ENCODE measurements around the gene ARMC2.

DNA sequence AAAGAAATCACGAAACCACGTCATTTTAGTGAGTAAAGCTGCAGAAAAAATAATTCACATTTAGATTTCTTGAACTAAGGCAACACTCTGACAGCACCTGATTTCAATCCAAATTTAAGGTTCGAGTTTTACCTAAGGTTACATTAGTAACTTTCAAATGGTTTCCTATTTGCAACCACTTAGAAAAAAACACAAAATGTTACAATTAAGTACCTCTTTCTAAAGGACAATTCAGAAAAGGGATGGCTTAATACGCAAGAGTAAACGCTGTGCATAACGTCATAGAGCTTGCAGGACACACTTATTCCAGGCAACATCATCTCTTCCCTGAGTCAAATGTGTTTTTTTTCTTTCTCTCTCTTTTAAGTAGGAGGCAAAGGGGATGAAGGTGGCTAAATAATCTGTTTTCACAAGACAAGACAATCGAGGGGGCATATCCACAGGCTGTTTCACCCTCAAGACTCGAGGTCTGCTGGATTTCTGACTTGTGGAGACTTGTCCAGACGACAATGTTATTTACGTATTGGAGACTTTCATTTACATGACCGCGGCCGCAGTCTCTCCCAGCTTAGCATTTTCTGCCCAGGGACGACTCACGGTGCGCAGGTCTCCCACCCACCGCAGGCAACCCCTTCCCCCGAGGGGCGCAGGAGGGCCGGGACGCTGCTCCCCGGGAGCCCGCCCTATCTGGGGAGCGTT lies 160.5 kb downstream of the ARMC2 start:
- TF ChIP-seq EZH2phosphoT487 (IDR thresholded peaks at IDR 0.05; ENCODE audit: borderline replicate concordance, low read length) (no peak), CTCF (conservative IDR thresholded peaks at IDR 0.05; ENCODE audit: low read depth, low read length) (no peak), EZH2 (IDR thresholded peaks at IDR 0.05; ENCODE audit: low read length, unreplicated experiment) (no peak)
